ENCODE measurements around the gene BPIFA3.
"Not testable (repeated sequence)": the region's sequence is repeated elsewhere in the genome, so short reads cannot be mapped to it uniquely, and the experiment has no call there.

The BPIFA3 gene

DNA sequence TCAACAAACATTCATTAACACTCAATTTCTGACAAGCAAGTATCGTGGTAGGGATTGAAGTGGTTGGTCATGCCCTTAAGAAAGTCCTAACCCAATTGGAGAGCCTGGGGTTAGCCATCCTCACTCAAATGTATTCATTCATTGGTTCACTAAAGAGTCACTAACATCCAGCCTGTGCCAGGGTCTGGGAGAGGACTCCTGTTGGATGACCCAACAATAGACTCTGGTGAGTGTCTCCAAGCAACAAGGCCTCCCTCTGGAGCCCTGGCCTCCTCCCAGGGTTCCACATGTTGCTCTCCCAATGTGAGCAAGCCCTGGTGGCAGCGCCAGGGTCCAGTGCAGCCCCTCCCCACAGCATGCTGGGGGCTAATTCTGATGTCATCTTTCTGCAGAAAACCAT is at the start of gene BPIFA3:
Gene BPIFA3 (plus strand): TSS at position 301 of the 400 bp plus-strand sequence. CDS start 185 bp downstream, outside the sequence.
- DNase-seq: no peak

DNA sequence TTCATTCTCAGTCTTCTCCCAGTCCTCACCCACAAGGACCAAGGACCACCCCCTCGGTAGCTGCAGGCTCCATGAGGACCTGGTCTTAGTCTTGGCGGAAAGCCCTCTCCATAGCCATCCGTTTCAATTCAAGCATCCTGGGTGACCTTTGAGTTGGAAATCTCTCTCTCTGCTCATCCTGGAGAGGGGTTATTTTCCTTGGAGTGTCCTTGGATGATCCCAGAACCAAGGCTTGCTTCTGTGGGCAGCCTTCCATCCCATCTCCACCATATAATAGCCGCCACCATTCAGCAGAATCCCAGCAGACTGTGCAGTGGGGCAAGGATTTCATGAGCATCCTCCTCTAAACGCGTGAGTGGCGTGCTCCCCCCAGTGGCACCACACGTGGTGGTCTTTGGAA is 49.3 kb upstream of the BPIFA3 start, which contains the start of gene BPIFA2:
Gene BPIFA2 (plus strand): TSS at position 301 of the 400 bp plus-strand sequence. CDS start 987 bp downstream, outside the sequence.
- DNase-seq: no peak

DNA sequence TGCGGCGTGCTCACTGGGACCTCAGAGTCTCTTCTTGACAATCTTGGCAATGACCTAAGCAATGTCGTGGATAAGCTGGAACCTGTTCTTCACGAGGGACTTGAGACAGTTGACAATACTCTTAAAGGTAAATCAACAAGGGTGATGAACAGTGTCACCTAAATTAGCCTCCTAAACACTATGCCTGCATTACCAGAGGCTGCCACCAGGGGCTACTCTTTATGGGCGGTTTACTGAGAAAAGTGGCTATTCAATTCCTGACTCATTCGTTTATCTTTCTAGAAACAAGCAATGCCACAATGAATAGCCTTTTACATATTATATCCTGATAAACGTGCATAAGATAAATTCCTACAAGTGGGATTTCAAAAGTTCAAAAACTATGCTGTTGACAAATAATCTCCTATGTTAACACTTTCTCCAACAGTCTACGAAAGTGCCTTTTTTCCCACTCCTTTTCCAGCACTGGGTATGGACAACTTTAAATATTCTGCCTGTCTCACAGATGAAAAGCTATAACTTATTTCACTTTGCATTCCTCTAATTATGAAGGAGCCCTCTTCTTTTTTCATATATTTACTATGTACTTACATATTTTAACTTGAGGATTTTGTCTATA is 47.9 kb upstream of the BPIFA3 start:
- DNase-seq: no peak

DNA sequence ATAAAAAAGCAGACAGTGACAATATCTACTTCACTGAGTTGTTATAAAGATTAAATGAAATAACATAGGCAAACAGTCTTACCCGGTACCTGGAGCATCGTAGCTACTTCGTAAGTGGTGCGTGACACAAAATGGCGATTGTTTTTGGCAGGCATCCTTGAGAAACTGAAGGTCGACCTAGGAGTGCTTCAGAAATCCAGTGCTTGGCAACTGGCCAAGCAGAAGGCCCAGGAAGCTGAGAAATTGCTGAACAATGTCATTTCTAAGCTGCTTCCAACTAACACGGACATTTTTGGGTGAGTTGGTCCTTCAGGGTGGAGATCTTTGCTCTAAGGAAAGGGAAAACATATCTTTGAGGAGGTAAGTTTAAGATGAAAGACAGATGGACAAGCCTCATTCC is 44.4 kb upstream of the BPIFA3 start:
- DNase-seq: no peak

DNA sequence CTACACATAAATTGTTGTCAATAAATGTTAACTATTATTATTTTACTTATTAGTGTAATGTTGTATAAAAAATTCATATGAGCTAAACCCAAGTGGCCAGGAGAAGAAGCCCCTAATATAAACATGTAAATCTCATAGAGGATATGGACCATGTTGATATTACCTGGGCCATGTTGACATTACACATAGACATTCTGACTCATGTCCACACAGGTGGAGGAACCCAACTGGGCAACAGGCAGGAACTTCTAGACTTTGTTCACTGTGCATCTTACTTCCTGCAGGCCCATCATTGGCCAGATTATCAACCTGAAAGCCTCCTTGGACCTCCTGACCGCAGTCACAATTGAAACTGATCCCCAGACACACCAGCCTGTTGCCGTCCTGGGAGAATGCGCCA is 42.0 kb upstream of the BPIFA3 start:
- no peak for DNase-seq

DNA sequence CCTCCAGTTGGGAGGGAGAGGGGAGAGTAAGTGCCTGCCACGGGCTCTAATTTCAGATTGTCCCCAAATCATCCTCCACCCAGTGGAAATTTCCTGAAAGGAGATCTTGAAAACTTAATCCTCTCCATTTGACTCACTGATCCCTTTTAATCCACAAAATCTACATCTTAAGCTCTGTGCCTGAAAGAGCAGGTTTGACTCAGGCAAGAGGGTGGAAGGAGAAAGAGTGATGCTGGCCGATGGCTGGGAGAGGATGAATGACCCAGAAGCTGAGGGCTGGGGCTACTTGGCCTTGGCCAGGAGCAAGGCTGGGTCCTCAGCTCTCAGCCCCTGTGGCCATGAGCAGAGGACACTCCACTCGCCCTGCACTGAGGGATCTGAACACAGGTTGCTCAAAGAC is 41.1 kb upstream of the BPIFA3 start:
- no peak for DNase-seq

DNA sequence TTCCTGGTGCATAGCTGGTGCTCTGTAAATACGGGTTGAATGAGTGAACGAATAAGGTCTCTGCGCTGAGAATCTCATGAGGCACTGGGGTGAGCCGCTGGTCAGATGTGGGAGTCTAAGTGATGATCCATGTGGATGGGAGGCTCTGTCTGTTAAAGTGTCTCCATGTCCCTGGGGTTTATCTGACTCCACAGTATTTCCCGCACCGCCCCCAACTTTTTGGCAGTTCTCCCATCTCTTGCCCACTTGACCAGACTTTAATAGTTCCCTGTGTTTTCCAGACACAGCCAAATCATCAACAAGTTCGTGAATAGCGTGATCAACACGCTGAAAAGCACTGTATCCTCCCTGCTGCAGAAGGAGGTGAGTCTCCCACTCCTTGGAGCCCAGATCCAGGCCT is 39.3 kb upstream of the BPIFA3 start:
- DNase-seq: no peak

DNA sequence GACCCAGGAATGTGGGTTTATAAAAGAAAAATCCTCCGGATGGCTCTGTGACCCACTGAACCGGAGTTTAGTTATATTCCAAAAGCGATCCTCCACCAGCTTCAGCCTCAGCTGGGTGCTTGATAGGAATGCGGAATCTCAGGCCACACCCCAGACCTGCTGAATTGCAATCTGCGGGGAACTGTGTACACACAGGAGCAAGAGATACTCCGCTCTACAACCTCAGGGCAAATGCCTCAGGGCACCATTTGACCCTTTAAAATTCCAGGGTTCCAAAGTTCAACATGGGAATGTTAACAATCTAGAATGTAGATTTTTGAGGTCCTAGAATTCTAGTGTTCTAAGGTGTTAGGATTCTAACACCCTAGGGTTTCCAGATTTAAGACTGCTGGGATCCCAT is 38.4 kb upstream of the BPIFA3 start:
- DNase-seq: no peak

DNA sequence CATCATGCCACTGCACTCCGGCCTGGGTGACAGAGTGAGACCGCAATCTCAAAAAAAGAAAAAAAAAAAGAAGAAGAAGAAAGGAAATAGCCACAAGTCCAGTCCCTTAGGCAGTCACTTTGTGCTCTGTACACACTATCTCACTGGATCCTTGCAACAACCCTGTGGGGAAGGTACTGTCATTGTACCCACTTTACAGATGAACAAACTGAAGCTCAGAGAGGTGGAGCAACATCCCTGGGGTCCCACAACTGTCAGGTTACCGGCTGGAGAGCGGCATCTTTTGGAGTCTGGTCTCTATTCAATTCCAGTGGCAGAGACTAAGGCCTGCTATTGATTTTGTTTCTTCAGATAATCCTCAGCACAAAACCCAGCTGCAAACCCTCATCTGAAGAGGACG is 37.0 kb upstream of the BPIFA3 start:
- DNase-seq: no peak

DNA sequence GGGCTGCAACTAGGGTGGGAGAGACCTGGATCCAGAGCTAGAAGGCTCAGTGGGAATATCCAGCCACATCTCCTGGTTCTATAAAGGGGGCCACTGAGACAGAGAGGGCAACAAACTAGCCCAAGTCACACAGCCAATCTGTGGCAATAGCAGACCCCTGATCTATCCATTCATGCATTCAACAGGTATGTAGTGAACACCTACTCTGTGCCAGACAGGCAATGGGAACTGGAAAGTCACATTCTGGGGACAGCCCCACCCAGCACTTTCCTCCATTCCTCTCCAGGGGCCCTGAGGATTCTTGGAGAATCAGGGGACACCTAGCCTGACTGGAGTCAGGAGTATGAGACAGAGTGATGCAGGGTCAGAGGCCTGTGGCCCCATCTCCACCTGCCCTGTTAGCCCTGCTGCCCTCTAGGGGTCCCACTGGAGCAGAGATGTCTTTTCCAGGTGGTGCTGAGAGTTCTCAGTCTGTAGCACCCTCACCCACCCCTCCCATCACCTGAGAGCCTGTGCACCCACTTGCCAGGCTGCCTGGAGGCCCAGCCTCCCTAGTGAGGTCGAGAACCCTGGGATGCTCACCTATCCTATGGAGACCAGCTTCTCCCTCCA is 35.6 kb upstream of the BPIFA3 start:
- DNase-seq: no peak

DNA sequence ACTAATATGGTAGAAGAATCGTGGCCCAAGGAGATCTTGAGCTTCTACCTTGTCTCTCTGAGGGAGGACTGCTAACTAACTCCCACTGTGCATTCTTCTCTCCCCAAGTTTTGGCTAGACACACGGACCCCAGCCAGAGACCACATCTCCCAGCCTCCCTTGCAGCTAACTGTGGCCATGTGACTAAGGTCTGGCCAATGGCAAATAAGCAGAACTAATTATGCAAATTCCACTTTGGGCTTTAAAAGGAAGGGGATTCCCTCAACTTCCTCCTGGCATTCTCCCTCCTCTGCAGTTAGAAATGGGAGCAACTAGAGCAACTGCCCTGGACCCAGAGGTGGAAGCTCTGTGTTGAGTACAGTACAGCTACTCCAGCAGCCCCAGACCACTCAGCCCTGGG is 33.8 kb upstream of the BPIFA3 start:
- no peak for DNase-seq

DNA sequence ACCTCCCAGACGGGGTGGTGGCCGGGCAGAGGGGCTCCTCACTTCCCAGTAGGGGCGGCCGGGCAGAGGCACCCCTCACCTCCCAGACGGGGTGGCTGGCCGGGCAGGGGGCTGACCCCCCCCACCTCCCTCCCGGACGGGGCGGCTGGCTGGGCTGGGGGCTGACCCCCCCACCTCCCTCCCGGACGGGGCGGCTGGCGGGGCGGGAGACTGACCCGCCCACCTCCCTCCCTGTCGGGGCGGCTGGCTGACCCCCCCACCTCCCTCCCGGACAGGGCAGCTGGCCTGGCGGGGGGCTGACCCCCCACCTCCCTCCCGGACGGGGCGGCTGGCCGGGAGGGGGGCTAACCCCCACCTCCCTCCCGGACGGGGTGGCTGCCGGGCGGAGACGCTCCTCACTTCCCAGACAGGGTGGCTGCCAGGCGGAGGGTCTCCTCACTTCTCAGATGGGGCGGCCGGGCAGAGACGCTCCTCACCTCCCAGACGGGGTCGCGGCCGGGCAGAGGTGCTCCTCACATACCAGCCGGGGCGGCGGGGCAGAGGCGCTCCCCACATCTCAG is 32.0 kb upstream of the BPIFA3 start:
- DNase-seq: not testable (repeated sequence)

DNA sequence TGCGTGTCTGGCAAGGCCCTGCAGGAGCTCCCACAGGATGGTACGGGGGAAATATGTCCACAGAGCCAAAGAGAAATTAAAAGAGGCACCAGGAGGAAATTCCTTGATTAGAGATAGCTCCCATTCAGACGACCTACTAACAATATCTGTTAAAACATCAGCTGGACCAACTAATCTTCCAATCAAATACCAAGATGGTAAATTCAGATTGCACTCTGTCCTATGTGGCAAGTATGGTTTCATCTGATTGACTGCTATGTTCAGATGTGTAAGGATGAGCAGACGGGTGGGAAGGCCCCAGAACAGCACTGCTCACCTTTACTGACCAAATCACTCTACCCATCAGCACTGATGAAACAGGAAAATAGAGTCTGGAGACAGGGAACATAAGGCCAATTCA is 29.7 kb upstream of the BPIFA3 start:
- DNase-seq: no peak

DNA sequence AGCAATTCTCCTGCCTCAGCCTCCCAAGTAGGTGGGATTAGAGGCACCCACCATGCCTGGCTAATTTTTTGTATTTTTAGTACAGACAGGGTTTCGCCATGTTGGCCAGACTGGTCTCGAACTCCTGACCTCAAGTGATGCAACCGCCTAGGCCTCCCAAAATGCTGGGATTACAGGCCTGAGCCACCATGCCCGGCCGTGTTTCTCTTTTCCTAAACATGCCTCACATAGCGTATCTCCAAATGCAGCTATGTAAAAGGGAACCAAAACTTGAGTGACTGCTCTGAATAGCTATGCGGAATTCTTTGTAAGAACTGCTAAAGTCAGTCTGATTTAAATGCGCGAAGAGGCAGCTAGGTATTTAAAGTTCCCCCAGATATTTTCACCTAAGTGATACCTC is 28.7 kb upstream of the BPIFA3 start:
- no peak for DNase-seq

DNA sequence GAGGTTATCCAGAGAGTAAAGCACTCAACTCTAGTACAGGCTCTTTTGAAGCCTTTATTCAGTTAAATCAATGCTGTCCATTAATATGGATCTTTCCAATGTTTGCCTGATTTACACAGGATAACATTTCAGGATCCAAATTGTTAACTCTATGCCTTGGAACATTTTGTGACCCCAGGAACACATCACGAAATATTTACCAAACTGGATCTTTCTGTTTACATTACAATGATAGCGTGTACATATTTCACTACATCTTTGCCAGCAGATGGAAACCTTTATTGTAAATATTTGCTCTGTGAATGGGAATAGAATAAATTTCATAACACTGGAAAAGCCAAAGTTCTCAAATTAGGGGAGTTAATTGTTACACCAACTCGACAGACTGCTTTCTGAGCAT is 25.7 kb upstream of the BPIFA3 start:
- DNase-seq: no peak

DNA sequence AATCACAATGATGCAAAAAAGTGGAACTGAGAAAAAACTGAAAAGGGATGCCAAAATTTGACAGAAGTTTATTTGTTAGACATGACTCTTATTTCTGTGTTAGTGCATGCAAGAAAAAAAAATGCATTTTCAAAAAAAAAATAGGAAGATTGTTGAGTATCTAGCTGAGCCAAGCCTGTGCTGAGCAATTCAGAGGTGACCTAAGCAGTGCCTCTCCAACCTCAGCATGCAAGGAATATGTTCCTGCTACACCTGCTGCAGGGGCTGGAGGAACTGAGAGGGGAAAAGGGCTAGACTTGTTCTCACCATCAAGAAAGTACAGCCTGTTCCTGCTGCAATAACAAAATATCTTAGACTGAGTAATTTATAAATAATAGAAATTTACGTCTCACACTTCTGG is 25.2 kb upstream of the BPIFA3 start:
- DNase-seq: no peak

DNA sequence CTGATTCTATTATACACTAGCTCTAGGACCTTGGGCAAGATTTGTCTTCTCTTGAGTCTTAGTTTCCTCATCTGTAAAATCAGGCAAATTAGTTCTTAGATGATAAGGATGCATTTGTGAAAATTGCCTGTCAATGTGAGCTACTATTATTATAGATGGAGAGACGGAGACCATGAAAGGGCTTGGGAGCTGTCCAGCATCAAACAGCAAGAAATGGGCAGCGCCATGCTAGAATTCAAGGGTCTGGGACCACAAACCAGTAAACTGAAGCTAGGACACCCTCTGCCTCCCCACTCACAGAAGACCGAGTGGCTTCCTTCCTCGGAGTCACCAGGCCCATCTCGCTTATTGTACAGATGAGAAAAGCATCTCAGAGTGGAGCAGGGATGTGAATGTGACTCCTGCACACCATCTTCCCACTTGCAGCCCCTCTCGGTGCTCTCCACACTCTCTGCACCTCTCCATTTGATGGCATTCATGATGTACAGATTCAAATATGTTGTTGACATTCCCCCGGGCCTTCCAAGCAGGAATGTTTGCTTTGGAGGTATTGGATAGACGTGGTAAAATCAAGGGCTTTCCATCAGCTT is 24.1 kb upstream of the BPIFA3 start:
- no peak for DNase-seq

DNA sequence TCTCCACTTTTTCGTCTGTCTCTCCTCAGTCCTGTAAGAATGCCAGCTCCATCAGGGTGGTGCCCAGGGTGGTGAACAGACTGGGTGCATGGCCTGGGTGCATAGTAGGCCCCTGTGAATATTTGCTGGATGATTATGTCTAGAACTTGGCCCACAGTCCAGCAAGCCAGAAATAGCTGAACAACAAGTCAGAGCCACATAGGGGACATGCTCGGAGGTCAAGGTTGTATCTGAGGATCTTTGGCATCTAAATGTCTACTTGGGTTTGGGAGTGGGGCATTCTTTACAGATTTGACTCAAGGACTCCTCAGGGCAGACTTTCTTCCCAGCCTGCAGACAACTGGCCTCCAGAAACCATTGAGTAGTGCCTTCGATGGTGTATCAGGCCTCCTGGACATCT is 18.1 kb upstream of the BPIFA3 start:
- DNase-seq: no peak

DNA sequence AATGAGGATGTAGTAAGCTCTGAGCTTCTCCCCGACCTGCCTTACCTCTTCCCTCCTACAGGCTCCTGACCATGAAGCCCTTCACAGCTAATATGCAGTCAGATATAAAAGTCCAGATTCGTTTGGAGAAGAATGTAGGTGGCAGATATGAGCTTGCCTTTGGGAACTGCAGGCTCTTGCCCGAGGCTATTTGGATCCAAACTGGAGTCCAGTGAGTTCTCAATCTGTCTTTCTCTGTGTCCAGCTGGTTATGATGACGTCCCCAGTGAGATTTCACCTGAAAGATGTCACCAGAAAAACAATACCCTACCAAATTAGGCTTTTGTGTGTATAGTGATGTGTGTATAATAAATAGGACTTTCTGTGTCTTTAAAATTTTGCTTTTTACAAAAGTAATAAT is 14.7 kb upstream of the BPIFA3 start:
- DNase-seq: no peak

DNA sequence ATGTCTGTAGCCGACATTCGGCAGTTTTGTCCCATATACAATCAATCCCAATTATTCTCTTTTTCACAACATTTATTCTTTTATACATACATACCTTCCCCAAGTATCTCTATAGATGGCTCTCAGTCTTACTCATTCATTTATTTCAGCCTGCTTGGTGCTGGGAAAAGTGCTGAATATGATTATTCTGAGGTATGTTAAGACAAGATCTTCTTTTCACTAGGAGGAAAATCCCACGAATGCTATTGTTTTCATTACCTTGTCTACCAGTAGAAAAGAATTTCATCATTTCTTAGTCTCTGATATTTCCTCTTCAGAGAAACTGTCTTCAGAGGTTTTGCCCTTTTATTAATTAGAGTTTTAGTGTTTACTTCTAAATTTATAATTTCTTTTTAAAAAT is 13.7 kb upstream of the BPIFA3 start:
- DNase-seq: no peak

DNA sequence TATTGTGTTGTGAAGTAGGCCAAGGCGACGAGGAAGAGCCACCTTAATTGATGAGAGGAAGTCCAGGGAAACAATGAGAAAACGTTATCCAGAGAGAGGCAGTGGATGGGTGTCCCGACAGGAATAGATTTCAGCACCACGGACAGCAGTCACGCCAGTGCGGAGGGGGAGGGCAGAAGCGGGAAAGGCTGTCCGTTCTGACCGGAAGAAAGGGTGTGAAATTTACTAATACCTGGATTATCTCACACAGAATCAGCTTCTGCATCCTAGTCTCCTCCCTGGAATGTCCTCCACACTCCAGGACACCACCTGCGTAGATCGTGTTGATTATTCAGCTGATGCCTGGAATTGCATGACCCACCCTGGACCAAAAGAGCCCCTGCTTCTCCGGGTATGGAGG is 7.4 kb upstream of the BPIFA3 start:
- no peak for DNase-seq

DNA sequence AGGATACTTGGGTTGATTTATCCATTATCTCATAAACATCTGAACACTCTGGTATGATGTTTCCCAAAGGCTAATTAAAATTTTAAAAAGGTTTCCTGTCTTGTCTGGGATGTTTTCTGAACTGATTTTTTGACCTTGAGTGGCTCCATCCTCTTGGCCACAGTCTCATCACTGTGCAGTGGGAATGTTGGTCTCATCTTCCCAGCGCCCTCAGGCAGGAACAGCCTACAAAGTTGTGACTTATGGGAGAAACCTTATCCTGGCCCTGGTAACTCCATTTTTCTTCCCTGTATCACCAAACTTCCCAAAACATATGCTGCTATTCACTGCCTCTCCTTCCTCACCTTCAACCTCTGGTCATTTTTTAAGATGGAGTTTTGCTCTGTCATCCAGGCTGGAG is 6.8 kb upstream of the BPIFA3 start:
- DNase-seq: no peak

DNA sequence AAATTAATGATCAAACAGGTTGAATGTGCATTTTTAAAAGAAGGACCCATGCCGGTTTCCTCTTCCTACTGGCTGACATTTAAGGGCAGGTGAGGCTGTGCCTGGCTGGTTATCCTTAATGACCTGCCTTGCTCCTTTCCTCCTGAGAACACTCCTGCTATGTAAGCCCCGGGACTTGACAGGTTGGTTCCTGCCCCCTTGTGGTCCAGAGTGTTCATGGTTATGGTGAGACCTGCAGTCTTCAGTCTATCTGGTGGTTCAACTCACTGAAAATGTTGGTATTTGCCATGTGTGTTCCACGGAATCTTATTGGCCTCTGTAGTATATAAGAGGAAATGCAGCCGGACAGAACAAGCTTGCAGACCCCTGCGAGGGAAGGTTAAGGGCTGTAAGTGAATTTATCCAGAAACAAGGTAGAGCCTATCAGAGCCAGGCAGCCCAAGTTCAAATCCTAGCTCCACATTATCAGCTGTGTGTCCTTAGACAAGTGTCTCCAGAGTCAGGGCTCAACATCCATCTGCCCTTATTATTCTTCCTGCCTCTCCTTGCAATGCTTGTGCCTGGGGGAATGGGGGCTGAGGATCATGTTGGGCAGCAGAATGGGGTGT is 5.2 kb upstream of the BPIFA3 start:
- DNase-seq: peak; percentile 67

DNA sequence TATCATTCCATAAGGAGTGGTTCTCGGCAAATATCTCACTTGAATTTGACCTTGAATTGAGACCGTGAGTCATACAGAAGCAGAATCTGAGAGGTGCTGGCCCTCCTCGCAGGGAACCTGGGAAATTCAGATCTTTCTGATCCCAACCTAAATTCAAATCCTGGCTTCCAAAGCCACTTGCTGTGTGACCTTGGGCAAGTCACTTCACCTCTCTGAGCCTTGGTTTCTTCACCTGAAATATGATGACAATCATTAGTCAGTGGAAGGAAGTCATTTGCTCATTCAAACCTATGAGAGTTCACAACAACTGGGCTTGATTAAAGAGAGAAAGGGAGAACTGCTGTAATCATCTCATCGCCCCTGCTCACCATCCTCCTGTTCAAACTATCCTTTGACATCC is 7.2 kb downstream of the BPIFA3 start:
- no peak for DNase-seq
